Right renal cortex interstitium (tissue), 3 donors: ENCODE measurements around the gene NUP188. TPM values are rescaled to one million over a fixed set of nuclear protein-coding genes. Genes with fewer than 3 reads are reported as not detected.
A peak's percentile ranks its signal among the peaks of the same experiment; 100 is the strongest.

Experiments
- DNase-seq, 3 donors: peaks; one replicate each; pipeline ENCODE4 v3.0.0-alpha.2; 2013; ENCODE audit warnings: low read depth in 3 of 3, low spot score in 2 of 3
- polyA plus RNA-seq, 3 donors: library from polyadenylated mRNA; unstranded; fragments of 120-200 nt; gene quantifications; one replicate each; pipeline ENCODE4 v1.2.1, GENCODE V29; 2013; ENCODE audit not compliant: insufficient read length in 3 of 3

The NUP188 gene
- polyA plus RNA-seq, 3 donors, result 38.6 to 41.4 (median 40.5) TPM

DNA sequence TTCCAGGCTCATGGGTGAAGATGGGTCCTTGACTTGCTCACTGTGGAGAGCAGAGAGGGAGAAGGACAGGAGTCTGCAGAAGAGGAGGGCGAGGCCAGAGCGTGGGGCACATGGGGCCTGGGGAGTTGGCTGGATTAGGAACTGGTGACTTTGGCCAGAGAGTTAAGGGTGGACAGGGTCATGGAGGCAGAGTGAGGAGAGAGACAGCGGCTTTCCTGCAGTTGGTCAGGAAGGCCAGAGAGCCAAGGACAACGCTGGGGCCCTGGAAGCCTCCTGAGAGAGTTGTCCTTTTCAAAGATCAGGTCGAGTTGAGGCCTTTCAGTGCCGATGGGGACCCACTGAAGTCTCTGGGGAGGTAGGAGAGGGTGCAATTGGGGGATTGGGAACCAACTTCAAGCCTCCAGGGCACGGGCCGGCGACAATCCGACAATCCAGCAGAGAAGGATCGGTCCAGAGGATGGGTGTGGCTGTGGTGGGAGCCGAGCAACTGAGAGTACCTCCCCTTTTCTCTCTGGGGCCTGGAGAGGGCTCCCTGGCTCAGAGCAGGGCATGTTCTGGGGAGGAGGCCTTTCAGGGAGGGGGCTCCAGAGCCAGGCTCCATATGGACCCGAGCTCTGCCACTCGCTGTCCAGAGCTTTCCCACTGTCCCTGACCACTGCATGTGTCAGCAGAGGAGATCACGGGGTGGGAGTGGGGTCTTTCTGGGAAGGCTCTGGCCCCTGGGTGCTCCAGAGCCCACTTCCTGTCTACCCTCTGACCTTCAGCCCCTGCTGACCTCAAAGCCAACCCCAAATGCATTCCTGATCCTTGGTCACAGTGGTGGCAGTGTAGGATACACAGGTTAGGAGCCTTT, 34.2 kb upstream of the NUP188 start:
- no peak for DNase-seq

DNA sequence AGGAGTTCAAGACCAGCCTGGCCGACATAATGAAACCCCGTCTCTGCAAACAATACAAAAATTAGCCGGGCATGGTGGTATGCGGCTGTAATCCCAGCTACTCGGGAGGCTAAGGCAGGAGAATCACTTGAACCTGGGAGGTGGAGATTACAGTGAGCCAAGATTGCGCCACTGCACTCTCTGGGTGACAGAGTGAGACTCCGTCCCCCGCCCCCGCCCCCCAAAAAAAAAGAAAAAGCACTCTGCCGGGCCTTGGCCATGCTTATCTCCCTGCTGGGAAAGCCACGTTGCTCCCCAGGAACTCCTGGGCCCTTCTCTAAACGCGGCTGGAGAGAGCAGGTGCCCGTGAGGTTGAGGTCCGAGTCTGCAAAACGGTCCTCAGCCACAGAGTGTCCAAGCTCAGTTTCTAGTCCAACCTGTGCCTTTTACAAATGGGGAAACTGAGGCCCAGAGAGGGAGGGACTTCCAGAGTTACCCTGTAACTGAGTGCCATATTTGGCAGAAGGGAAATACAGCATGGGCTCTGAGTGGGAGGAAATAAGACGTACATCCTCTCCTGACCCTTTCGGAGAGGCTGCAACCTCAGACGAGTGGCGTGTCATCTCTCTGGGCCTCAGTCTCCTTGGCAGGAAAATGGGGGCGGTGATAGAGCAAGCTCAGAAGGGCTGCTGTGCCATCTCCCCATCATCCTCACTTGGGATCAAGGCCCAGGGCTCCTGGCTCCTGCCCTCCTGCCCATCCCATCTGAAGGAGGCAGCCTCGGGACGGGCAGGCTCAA, 33.3 kb upstream of the NUP188 start:
- DNase-seq, result no peak

GRCh38 chr9:128916204-128916603, 31.3 kb upstream of the NUP188 start:
- DNase-seq, result no peak

DNA sequence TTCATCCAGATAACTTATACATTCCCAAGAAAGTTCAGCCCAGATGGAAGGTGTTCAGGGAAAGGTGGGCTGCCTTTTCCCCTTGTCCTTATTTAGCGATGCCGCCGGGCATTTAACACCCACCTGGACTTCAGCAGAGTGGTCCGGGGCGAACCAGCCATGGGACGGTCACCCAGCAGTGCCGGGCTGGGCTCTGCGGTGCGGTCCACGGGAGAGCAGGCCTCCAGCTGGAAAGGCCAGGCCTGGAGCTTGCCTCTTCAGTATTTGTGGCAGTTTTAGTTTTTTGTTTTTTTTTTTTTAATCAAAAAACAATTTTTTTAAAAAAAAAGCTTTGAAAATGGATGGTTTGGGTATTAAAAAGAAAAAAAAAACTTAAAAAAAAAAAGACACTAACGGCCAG, 30.8 kb upstream of the NUP188 start:
- DNase-seq, result no peak

GRCh38 chr9:128917151-128917849, 30.2 kb upstream of the NUP188 start:
- DNase-seq, result no peak

GRCh38 chr9:128918921-128919320, 28.6 kb upstream of the NUP188 start:
- no peak for DNase-seq

- DNase-seq, result no peak
Measured at GRCh38 chr9:128919402-128920089, 28.0 kb upstream of the NUP188 start.

DNA sequence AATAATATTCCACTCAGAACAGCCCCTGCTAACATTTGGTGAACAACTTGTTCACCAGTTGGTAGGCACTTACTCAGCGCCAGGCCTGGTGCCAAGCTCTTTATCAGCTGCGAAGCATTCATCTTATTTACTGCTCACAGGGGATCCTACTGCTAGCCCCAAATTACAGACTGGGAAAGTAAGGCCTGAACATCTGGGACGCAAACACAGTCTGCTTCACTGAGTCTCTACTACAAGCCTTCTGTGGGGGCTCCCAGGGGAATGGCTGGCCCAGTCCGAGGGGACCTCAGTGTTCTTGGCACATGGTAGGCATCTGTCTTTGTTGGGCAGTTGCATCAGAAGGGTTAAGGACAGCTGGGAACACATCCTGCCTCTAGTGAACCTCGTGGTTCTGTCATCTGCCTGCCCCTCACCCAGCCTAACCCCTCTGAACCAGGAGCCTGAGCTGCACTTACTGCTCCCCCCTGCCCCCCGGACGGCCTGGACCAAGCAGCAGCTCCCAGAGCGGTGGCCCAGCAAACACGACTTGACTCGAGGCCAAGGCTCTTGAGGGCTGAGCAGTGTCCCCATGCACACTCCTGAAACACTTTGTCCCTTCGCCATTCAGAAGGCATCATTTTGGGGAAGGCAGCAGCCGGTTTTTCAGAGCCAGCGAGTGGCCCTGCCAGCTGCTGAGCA, 27.0 kb upstream of the NUP188 start, which contains the start of gene PHYHD1:
Gene PHYHD1, plus strand, starts transcription at position 602 of the 678 bp plus-strand sequence. CDS start 1,342 bp downstream, outside the sequence.
- no peak for DNase-seq

DNA sequence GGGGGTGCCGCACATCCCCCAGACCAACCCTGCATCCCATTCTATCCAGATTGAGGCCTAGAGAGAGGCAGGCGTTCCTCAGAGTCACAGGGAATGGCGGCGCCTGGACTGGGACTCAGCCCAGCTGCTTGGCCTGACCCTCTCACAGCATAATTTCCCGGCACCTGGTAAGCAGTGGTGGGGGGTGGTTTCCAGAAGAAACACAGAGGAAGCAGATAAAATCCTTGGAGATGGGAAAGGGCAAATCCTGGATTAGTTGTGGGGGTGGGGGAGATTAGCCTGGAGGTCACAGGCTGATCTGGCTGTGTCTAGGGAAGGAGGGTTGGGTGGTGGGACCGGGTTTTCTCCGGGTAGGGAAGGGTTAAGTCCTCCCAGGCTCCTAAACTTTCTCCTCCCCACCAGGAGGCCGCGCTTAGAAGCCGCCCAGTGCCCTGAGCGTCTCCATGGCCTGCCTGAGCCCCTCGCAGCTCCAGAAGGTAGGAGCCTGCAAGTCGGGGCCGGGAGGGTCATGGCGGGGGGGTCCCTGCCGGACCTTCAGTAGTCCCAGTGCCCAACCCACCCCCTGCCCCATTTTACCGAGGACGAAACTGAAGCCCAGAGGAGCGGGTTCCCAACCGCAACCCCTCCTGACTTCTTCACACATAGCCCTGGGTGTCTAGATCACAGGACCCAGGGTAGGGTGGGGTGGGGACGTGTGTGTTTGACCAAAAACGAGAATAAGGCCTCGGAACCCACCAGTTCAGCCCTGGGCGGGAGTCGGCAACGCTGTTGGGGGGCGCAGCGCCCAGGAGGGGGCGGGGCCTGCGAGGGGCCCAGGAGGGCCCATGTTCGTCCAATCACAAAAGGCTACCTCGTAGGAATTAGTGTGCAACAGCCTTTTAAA, 25.4 kb upstream of the NUP188 start:
- peak; percentile 62 to 75 (median 71) for DNase-seq

DNA sequence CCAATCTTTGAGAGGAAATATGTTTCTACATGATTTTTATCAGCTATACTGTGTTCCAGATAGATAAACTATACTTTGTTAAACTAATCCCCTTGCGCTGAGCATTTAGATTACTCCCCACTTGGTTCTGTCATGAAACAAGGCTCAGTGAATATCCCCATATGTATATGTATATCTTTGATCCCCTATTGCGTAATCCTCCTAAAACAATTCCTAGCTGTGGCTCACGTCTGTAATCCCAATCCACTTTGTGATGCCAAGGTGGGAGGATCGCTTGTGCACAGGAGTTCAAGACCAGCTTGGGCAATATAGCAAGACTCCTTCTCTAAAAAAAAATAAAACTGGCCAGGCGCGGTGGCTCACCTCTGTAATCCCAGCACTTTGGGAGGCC, 24.0 kb upstream of the NUP188 start:
- no peak for DNase-seq

GRCh38 chr9:128927731-128928411, 19.6 kb upstream of the NUP188 start:
- peak in 2 of 3 donors; percentile 32 to 60 for DNase-seq

- DNase-seq, result no peak
Measured at GRCh38 chr9:128928624-128929023, 18.9 kb upstream of the NUP188 start.

- no peak for DNase-seq
Measured at GRCh38 chr9:128929560-128929959, 17.9 kb upstream of the NUP188 start.

DNA sequence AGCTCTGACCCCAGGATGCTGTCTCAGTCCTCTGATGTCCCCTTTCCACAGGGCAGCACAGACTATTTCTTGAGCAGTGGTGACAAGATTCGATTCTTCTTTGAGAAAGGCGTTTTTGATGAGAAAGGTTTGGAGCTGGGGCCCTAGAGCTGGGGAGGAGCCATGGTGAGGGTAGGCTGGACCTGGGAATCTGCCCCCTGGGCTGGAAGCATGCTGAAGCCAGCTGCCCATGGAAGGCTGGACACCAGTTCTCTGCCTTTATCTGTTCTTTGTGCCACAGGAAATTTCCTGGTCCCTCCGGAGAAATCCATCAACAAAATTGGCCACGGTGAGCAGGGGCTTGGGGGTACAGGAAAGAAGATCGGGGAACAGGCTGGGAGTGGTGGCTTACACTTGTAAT, 13.8 kb upstream of the NUP188 start:
- no peak for DNase-seq

DNA sequence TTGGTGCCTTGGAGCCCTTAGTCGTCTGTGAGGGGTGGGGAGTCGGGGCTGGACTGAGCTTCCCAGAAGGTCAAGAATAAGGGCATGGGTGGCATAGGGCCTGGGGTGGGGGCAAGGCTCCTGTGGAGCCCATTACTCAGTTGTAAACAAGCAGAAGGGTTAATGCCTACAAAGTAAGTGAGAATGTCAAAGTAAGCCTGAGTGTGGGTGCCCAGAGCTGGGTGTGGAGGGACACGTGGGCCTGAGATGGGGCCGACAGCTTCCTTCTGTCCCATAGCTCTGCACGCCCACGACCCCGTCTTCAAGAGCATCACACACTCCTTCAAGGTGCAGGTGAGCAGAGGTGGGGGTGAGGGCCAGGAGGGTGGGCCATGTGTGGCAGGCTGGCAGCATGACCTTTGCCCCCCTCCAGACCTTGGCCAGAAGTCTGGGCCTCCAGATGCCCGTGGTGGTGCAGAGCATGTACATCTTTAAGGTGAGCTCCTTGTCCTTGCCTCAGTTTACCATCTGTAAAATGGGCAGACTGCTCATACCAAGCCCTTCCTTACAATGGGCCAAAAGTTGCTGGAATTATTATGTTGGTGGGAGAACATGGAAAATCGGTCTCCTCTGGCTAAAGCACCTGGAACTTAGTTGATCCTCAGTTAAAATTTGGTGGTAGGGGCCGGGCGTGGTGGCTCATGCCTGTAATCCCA, 11.2 kb upstream of the NUP188 start:
- no peak for DNase-seq

DNA sequence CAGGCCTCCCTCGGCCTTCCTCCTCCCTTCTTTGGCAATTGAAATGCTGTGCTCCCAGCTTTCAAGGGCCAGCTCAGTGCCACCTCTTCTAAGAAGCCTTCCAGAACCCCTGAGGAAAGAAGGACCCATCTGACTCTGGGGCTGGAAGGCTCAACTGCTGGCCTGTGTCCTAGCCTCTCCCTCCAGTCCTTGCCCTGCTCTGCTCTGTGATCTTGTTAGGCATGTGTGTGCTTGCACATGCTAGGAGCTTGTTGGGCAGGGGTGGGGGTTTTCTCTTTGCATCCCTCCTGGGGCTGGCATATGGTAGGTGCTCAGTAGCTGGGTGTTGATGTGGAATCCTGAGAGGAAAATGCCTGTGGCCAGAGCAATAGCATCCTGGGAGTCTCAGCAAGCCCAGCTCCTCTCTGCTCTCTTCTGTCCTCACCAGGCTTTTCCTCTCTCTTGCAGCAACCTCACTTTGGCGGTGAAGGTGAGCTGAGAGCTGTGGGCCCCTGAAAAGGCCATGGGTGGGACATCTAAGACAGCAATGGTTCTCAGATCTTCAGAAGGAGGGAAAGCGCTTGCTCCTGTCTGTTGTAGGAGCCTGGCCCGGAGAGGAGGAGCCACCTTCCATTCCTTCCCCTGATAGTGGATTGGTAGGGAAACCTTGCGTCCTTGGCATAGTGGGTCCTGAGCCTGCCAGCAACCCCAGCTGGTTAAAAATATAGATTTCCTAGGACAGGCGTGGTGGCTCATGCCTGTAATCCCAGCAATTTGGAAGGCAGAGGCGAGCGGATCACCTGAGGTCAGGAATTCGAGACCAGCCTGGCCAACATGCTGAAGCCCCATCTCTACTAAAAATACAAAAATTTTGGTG, 10.0 kb upstream of the NUP188 start:
- DNase-seq, result no peak
